GM21390 (cell line): ENCODE data around the gene MT1HL1.
"Not testable (repeated sequence)": the region's sequence is repeated elsewhere in the genome, so short reads cannot be mapped to it uniquely, and the experiment has no call there.

Experiments used
- ATAC-seq: cut with Tn5 transposase; IDR thresholded peaks from one replicate; pipeline ENCODE4 v1.9.1; 2021; ENCODE audit not compliant: unreplicated experiment

Gene MT1HL1

GRCh38 chr1:236979149-236979900, 24.9 kb downstream of the MT1HL1 start:
- no peak for ATAC-seq

- ATAC-seq = no peak
These were observed 25.5 kb downstream of the MT1HL1 start for GRCh38 chr1:236978740-236979139.

DNA sequence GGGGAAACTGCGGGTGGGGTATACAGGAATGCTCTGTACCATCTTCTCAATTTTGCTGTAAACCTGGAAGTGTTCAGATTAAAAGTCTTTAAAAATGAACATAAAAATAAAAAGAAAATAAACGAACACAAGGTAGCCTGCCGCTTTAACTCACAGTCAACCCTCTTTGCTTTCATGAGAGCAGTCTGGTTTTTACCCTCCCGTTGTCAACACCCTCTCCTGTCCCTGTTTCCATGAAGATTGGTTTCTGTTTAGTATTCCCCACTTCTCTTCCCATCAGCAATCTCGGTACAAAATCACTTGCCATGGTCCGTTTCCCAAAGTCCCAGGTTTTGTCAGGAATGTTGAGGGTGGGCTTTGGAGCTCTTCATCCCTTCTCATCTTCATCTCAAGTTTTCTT, 28.8 kb downstream of the MT1HL1 start:
- ATAC-seq = no peak

DNA sequence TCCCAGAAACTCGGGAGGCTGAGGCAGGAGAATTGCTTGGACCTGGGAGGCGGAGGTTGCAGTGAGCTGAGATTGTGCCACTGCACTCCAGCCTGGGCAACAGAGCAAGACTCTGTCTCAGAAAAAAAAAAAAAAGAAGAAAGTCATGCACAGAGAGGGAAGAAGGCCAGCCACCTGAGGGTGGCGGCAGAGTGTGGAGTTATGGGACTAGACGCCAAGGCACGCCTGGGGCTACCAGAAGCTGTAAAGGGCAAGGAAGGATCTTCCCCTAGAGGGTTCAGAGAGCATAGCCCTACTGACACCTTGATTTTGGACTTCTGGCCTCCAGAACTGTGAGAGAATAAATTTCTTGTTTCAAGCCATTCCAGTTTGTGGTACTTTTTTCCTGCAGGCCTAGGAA, 30.2 kb downstream of the MT1HL1 start:
- not testable (repeated sequence) for ATAC-seq

DNA sequence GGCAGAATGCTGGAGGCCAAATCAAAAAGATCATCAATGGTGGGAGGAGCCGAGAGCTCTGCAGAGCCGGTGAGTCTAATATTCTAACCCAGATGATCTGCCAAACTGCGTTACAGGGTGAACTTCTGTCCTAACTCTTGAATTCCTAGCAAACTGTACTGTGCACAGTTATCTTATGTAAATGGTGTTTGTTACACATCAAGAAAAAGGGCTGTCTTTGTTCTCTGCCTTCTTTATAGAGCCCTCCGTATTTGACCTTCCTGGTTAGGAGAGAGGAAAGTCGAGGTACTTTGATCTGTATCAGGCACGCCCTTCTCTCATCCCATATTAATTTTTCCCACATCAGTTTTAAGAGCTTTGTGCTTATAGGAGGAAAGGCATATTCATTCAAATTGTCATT, 37.6 kb downstream of the MT1HL1 start:
- no peak for ATAC-seq

GRCh38 chr1:236963920-236964319, 40.3 kb downstream of the MT1HL1 start:
- no peak for ATAC-seq

DNA sequence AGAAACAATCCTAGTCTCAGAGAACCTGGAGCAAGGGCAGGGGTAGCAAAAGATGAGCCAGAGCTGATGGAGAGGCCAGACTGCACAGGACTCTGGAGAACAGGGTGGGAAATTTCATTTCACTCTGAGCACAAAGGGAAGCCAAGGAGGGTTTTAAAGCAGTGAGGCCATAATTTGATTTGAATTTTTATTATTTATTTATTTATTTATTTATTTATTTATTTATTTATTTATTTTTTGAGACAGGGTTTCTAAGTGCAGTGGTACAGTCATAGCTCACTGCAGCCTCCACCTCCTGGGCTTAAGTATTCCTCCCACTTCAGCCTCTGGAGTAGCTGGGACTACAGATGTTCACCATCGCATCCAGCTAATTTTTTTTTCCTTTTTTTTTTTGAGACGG, 45.1 kb downstream of the MT1HL1 start:
- ATAC-seq = no peak

- ATAC-seq = no peak
These were observed 47.0 kb downstream of the MT1HL1 start for GRCh38 chr1:236957235-236957634.
